Calu3 (cell line): ENCODE measurements around the gene EARS2. TPM values are rescaled to one million over a fixed set of nuclear protein-coding genes. Genes with fewer than 3 reads are reported as not detected.
A peak's percentile ranks its signal among the peaks of the same experiment; 100 is the strongest.

ENCODE experiments used
- BruUV-seq: library from RNA; stranded (reverse); fragments of 400-500 nt; replicated peaks from 2 replicates; lab custom pipeline; 2021; lab: Mats Ljungman, UMichigan
- CTCF ChIA-PET: fragments of 300-600 bp; sonication (Branson Sonifier 250); formaldehyde crosslinking; loops from one replicate; lab custom pipeline; 2022; ENCODE audit warnings: antibody characterized with exemption; lab: Charles Lee
- DNase-seq: peaks from one replicate; pipeline ENCODE4 v3.0.0; 2022
- H3K27ac Mint-ChIP-seq: one replicate; pipeline ENCODE4 v1.8.0; 2022; ENCODE audit warnings: mixed read lengths; ENCODE audit not compliant: unreplicated experiment
- H3K27me3 Mint-ChIP-seq: one replicate; pipeline ENCODE4 v1.8.0; 2022; ENCODE audit warnings: mixed read lengths; ENCODE audit not compliant: unreplicated experiment
- H3K36me3 Mint-ChIP-seq: one replicate; pipeline ENCODE4 v1.8.0; 2022; ENCODE audit warnings: mild to moderate bottlenecking, moderate library complexity, mixed read lengths; ENCODE audit not compliant: insufficient read depth, unreplicated experiment
- H3K4me1 Mint-ChIP-seq: one replicate; pipeline ENCODE4 v1.8.0; 2022; ENCODE audit warnings: mild to moderate bottlenecking, low read depth, mixed read lengths; ENCODE audit not compliant: unreplicated experiment
- H3K4me3 Mint-ChIP-seq: one replicate; pipeline ENCODE4 v1.8.0; 2022; ENCODE audit warnings: mild to moderate bottlenecking, low read depth, moderate library complexity, mixed read lengths; ENCODE audit not compliant: unreplicated experiment
- H3K9me3 Mint-ChIP-seq: one replicate; pipeline ENCODE4 v1.8.0; 2022; ENCODE audit warnings: low read depth, mixed read lengths; ENCODE audit not compliant: unreplicated experiment
- intact Hi-C: fragments of 100-400 bp; cut with micrococcal nuclease; formaldehyde crosslinking; loops from one replicate; pipeline ENCODE4 v1.10.0; 2022; ENCODE audit not compliant: unreplicated experiment
- total RNA-seq: library from RNA; stranded (reverse); gene quantifications from 2 replicates; pipeline ENCODE4 v1.2.3, GENCODE V29; 2022
- TF ChIP-seq, protein P1 (sequence below): fragments of 200-600 bp; IDR thresholded peaks from one replicate; pipeline ENCODE4 v1.8.0; 2022; ENCODE audit warnings: antibody characterized with exemption; ENCODE audit not compliant: unreplicated experiment

Gene EARS2
- total RNA-seq, 1 experiment from 2014 or later = 45.9 TPM

DNA sequence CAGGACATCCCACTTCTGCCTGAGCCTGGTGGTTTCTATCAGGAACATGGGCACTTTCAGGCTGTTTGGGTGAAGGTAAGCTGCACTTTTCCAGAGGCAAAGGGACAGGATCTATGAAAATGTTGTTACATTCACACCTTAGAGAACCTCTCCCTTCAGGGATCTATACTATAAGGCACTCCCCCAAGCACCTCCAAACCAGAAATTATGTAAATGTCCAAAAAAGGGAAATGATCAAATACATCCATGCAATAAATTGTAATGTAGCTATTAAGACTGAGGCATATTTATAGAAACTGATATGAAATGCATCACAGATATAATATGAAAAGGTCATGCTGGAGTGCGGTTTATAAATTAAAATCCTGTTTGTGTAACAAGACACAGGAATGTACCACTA, 80.9 kb downstream of the EARS2 start:
- CTCF ChIA-PET = interaction anchor here (0.9 kb wide), 1 partner anchor 33 kb away, joined by 3 read pairs; no protein-coding TSS in a partner anchor
- Mint-ChIP-seq H3K9me3 (no peaks in the 10 kb centered on the region), H3K27me3 (no peaks in the 10 kb centered on the region), H3K4me1 (no peaks in the 10 kb centered on the region), H3K36me3 (peaks cover 30% of the 10 kb centered on the region), H3K4me3 (no peak overlapping the region), H3K27ac (no peak overlapping the region)
- TF ChIP-seq, protein P1, sequence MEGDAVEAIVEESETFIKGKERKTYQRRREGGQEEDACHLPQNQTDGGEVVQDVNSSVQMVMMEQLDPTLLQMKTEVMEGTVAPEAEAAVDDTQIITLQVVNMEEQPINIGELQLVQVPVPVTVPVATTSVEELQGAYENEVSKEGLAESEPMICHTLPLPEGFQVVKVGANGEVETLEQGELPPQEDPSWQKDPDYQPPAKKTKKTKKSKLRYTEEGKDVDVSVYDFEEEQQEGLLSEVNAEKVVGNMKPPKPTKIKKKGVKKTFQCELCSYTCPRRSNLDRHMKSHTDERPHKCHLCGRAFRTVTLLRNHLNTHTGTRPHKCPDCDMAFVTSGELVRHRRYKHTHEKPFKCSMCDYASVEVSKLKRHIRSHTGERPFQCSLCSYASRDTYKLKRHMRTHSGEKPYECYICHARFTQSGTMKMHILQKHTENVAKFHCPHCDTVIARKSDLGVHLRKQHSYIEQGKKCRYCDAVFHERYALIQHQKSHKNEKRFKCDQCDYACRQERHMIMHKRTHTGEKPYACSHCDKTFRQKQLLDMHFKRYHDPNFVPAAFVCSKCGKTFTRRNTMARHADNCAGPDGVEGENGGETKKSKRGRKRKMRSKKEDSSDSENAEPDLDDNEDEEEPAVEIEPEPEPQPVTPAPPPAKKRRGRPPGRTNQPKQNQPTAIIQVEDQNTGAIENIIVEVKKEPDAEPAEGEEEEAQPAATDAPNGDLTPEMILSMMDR = no peak
- TSS peak; percentile 12 for BruUV-seq
- no peak for DNase-seq
- intact Hi-C loops = no loop called here

Other genes starting within 250 kb of the EARS2 start
- 28.2 and 29.4 TPM in 2 replicates for gene COG7, start 104.2 kb downstream of the EARS2 start, total RNA-seq
- 81.6 and 90.4 TPM in 2 replicates for gene GGA2, start 46.9 kb downstream of the EARS2 start, total RNA-seq
- 121 and 125 TPM in 2 replicates for gene UBFD1, start 377 bp upstream of the EARS2 start, total RNA-seq
- gene NDUFAB1, start 39.0 kb upstream of the EARS2 start, total RNA-seq = 143 and 150 TPM in 2 replicates
- 28.0 and 30.6 TPM in 2 replicates for gene PALB2, start 84.0 kb upstream of the EARS2 start, total RNA-seq
- gene DCTN5, start 84.1 kb upstream of the EARS2 start, total RNA-seq = 152 and 155 TPM in 2 replicates
- 122 and 136 TPM in 2 replicates for gene PLK1, start 121.5 kb upstream of the EARS2 start, total RNA-seq
- gene ERN2, start 155.9 kb upstream of the EARS2 start, total RNA-seq = 3.2 and 9.3 TPM in 2 replicates
- gene CHP2, start 197.7 kb upstream of the EARS2 start, total RNA-seq = not detected in 2 replicates